HEK293 (cell line): Measurements from ENCODE around the gene RNF40.

Experiments used
- CTCF ChIP-seq: fragments of 450-650 bp; formaldehyde crosslinking; IDR thresholded peaks from 2 replicates; pipeline ENCODE4 v1.5.1; 2016; ENCODE audit warnings: missing biosample characterization, missing genetic modification characterization
- RBAK ChIP-seq: fragments of 450-650 bp; formaldehyde crosslinking; IDR thresholded peaks from 2 replicates; pipeline ENCODE4 v1.5.1; 2016; ENCODE audit warnings: missing biosample characterization, missing genetic modification characterization
- ZNF155 ChIP-seq: fragments of 450-650 bp; formaldehyde crosslinking; IDR thresholded peaks from 2 replicates; pipeline ENCODE4 v1.5.1; 2016; ENCODE audit warnings: missing biosample characterization, missing genetic modification characterization
- ZNF18 ChIP-seq: fragments of 450-650 bp; formaldehyde crosslinking; IDR thresholded peaks from 2 replicates; pipeline ENCODE4 v1.5.1; 2016; ENCODE audit warnings: missing biosample characterization, missing genetic modification characterization
- ZNF266 ChIP-seq: fragments of 450-650 bp; formaldehyde crosslinking; IDR thresholded peaks from 2 replicates; pipeline ENCODE4 v1.5.1; 2016; ENCODE audit warnings: missing biosample characterization, missing genetic modification characterization, low read depth
- ZNF544 ChIP-seq: fragments of 450-650 bp; formaldehyde crosslinking; IDR thresholded peaks from 2 replicates; pipeline ENCODE4 v1.5.0; 2017; ENCODE audit warnings: missing biosample characterization, missing genetic modification characterization
- ZNF776 ChIP-seq: fragments of 450-650 bp; formaldehyde crosslinking; IDR thresholded peaks from 2 replicates; pipeline ENCODE4 v1.5.0; 2017; ENCODE audit warnings: missing biosample characterization, missing genetic modification characterization, borderline replicate concordance

- TF ChIP-seq CTCF (tag by site-specific recombination): no peak
- no peak for TF ChIP-seq ZNF544 (tag by site-specific recombination)
- no peak for TF ChIP-seq ZNF18
- no peak for TF ChIP-seq ZNF155 (tag by site-specific recombination)
- TF ChIP-seq RBAK: no peak
- no peak for TF ChIP-seq ZNF266 (tag by site-specific recombination)
- no peak for TF ChIP-seq ZNF776 (tag by site-specific recombination)
These were observed 37.3 kb upstream of the RNF40 start for GRCh38 chr16:30724641-30725417.
